ENCODE results near the gene HJURP. TPM values are rescaled to one million over a fixed set of nuclear protein-coding genes. Genes with fewer than 3 reads are reported as not detected.

HJURP gene
- total RNA-seq, 6 experiments from 2014 or later = 16.8 to 33.6 (median 32.4) TPM

DNA sequence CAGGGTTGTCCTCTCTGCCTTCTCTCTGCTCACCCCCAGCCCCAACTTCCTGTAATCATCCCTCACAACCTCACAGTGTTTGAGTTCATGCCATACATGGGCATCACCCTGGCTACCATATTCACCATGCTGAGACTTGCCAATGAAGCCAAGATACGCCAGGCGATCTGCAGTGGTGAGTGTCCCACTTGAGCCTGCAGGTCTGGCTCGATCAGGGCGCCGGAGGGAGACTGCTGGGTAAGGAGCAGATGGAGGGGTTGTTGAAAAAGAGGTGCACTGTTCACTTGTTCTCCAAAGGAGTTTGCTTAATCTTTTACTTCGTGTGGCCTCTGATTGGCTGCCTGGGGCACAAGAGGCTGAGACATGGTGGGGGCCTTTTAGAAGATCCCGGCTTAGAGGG, 61.6 kb downstream of the HJURP start:
- Mint-ChIP-seq H3K4me1 (ENCODE audit: low read depth) (no peaks in the 10 kb centered on the region), H3K4me3 (no peak overlapping the region), H3K9me3 (peaks cover 28% of the 10 kb centered on the region), H3K27ac (no peak overlapping the region), H3K36me3 (ENCODE audit: low read depth) (no peaks in the 10 kb centered on the region; the same call in 1 of the 2 replicates), H3K27me3 (ENCODE audit: insufficient read depth) (peaks cover 3% of the 10 kb centered on the region; the same call in 1 of the 2 replicates)
- TF ChIP-seq, protein P1, sequence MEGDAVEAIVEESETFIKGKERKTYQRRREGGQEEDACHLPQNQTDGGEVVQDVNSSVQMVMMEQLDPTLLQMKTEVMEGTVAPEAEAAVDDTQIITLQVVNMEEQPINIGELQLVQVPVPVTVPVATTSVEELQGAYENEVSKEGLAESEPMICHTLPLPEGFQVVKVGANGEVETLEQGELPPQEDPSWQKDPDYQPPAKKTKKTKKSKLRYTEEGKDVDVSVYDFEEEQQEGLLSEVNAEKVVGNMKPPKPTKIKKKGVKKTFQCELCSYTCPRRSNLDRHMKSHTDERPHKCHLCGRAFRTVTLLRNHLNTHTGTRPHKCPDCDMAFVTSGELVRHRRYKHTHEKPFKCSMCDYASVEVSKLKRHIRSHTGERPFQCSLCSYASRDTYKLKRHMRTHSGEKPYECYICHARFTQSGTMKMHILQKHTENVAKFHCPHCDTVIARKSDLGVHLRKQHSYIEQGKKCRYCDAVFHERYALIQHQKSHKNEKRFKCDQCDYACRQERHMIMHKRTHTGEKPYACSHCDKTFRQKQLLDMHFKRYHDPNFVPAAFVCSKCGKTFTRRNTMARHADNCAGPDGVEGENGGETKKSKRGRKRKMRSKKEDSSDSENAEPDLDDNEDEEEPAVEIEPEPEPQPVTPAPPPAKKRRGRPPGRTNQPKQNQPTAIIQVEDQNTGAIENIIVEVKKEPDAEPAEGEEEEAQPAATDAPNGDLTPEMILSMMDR (IDR thresholded peaks at IDR 0.05) = no peak
- no peak for DNase-seq

- Mint-ChIP-seq H3K36me3 (ENCODE audit: low read depth) (no peaks in the 10 kb centered on the region; the same call in 1 of the 2 replicates), H3K27me3 (ENCODE audit: insufficient read depth) (peaks cover 3% of the 10 kb centered on the region; the same call in 1 of the 2 replicates), H3K9me3 (peaks cover 28% of the 10 kb centered on the region), H3K27ac (no peak overlapping the region), H3K4me1 (ENCODE audit: low read depth) (no peaks in the 10 kb centered on the region), H3K4me3 (no peak overlapping the region)
- DNase-seq = no peak
- TF ChIP-seq, protein P1 (IDR thresholded peaks at IDR 0.05) = no peak
Measured at GRCh38 chr2:233791883-233792329, 62.4 kb downstream of the HJURP start.

GRCh38 chr2:233791151-233791882, 63.0 kb downstream of the HJURP start:
- Mint-ChIP-seq H3K27me3 (ENCODE audit: insufficient read depth) (peaks cover 3% of the 10 kb centered on the region; the same call in 1 of the 2 replicates), H3K4me3 (no peak overlapping the region), H3K36me3 (ENCODE audit: low read depth) (no peaks in the 10 kb centered on the region; the same call in 1 of the 2 replicates), H3K27ac (no peak overlapping the region), H3K9me3 (peaks cover 28% of the 10 kb centered on the region), H3K4me1 (ENCODE audit: low read depth) (no peaks in the 10 kb centered on the region)
- TF ChIP-seq, protein P1 (IDR thresholded peaks at IDR 0.05) = no peak
- DNase-seq = no peak

DNA sequence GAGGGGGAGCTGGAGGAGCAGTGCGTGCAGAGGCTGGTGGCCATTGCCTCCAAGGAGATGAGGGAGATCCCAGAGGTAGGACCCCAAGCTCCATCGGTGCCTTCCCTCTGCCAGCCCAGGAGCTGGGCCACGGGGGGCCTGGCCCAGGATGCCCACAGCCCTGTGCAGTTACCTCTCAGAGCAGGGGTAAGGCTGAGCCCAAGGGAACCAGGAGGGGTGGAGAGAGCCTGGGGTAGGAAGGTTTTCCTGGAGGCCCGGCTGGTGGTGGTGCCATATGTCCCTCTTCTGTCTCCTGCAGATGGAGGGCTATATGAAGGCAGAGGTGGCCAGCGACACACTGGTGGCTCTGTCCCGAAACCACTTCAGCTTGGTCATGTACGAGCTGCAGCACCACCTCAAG, 64.8 kb downstream of the HJURP start:
- TF ChIP-seq, protein P1 (IDR thresholded peaks at IDR 0.05) = no peak
- Mint-ChIP-seq H3K4me1 (ENCODE audit: low read depth) (no peaks in the 10 kb centered on the region), H3K27ac (no peak overlapping the region), H3K36me3 (ENCODE audit: low read depth) (no peaks in the 10 kb centered on the region), H3K27me3 (ENCODE audit: insufficient read depth) (peaks cover 6% of the 10 kb centered on the region; the same call in 1 of the 2 replicates), H3K9me3 (peaks cover 24% of the 10 kb centered on the region), H3K4me3 (no peak overlapping the region)
- no peak for DNase-seq

Other genes starting within 250 kb of the HJURP start
- gene UGT1A8, start 236.9 kb downstream of the HJURP start, total RNA-seq (2021; fragmentation: NEBNext Ultra II Directional; extraction: Animal tissue kit (Norgen Biotek cat#: 25700)) = not detected
- gene UGT1A10, start 218.1 kb downstream of the HJURP start, total RNA-seq (2021; fragmentation: NEBNext Ultra II Directional; extraction: Animal tissue kit (Norgen Biotek cat#: 25700)) = not detected
- not detected for gene UGT1A9, start 182.6 kb downstream of the HJURP start, total RNA-seq (2021; fragmentation: NEBNext Ultra II Directional; extraction: Animal tissue kit (Norgen Biotek cat#: 25700))
- not detected for gene UGT1A7, start 172.6 kb downstream of the HJURP start, total RNA-seq (2021; fragmentation: NEBNext Ultra II Directional; extraction: Animal tissue kit (Norgen Biotek cat#: 25700))
- gene UGT1A6, start 161.6 kb downstream of the HJURP start, total RNA-seq (2021; fragmentation: NEBNext Ultra II Directional; extraction: Animal tissue kit (Norgen Biotek cat#: 25700)) = not detected
- gene UGT1A5, start 141.6 kb downstream of the HJURP start, total RNA-seq (2021; fragmentation: NEBNext Ultra II Directional; extraction: Animal tissue kit (Norgen Biotek cat#: 25700)) = not detected
- gene UGT1A4, start 135.8 kb downstream of the HJURP start, total RNA-seq (2021; fragmentation: NEBNext Ultra II Directional; extraction: Animal tissue kit (Norgen Biotek cat#: 25700)) = not detected
- not detected for gene UGT1A3, start 125.5 kb downstream of the HJURP start, total RNA-seq (2021; fragmentation: NEBNext Ultra II Directional; extraction: Animal tissue kit (Norgen Biotek cat#: 25700))
- gene UGT1A1, start 94.3 kb downstream of the HJURP start, total RNA-seq (2021; fragmentation: NEBNext Ultra II Directional; extraction: Animal tissue kit (Norgen Biotek cat#: 25700)) = not detected
- not detected for gene MROH2A, start 76.2 kb downstream of the HJURP start, total RNA-seq (2021; fragmentation: NEBNext Ultra II Directional; extraction: Animal tissue kit (Norgen Biotek cat#: 25700))
- gene TRPM8, start 62.8 kb upstream of the HJURP start, total RNA-seq (2021; fragmentation: NEBNext Ultra II Directional; extraction: Animal tissue kit (Norgen Biotek cat#: 25700)) = not detected
- not detected for gene SPP2, start 196.2 kb upstream of the HJURP start, total RNA-seq (2021; fragmentation: NEBNext Ultra II Directional; extraction: Animal tissue kit (Norgen Biotek cat#: 25700))

Measured in HFFc6 (cell line).